Astrocyte (in vitro differentiated cells and primary cell): ENCODE results near the gene NXPH1.

Experiments used
- CTCF ChIP-seq: IDR thresholded peaks from 2 replicates; pipeline ENCODE4 v1.5.1; 2011; ENCODE audit warnings: low read depth, mild to moderate bottlenecking, inconsistent platforms, low read length, moderate library complexity; ENCODE audit not compliant: insufficient read depth
- EZH2 ChIP-seq: IDR thresholded peaks from 2 replicates; pipeline ENCODE4 v1.6.1; 2012; ENCODE audit warnings: mild to moderate bottlenecking, low read length, inconsistent platforms; ENCODE audit not compliant: insufficient read depth

- TF ChIP-seq CTCF (no peak), EZH2 (no peak)
These were observed 11.2 kb upstream of the NXPH1 start for GRCh38 chr7:8422177-8422576.
